GM12801 (cell line): ENCODE measurements around the gene ROGDI.

Source experiments
- CTCF ChIP-seq: IDR thresholded peaks from one replicate; pipeline ENCODE4 v1.5.1; 2011; ENCODE audit warnings: control low read depth; ENCODE audit not compliant: insufficient read length; ENCODE audit errors: extremely low read depth

ROGDI gene

GRCh38 chr16:4811773-4812172, 9.3 kb upstream of the ROGDI start:
- no peak for TF ChIP-seq CTCF

- no peak for TF ChIP-seq CTCF
Observed at GRCh38 chr16:4811242-4811641, 8.8 kb upstream of the ROGDI start.

GRCh38 chr16:4806280-4806679, 3.8 kb upstream of the ROGDI start:
- TF ChIP-seq CTCF, result no peak

- no peak for TF ChIP-seq CTCF
Observed at GRCh38 chr16:4805231-4805630, 2.8 kb upstream of the ROGDI start.

DNA sequence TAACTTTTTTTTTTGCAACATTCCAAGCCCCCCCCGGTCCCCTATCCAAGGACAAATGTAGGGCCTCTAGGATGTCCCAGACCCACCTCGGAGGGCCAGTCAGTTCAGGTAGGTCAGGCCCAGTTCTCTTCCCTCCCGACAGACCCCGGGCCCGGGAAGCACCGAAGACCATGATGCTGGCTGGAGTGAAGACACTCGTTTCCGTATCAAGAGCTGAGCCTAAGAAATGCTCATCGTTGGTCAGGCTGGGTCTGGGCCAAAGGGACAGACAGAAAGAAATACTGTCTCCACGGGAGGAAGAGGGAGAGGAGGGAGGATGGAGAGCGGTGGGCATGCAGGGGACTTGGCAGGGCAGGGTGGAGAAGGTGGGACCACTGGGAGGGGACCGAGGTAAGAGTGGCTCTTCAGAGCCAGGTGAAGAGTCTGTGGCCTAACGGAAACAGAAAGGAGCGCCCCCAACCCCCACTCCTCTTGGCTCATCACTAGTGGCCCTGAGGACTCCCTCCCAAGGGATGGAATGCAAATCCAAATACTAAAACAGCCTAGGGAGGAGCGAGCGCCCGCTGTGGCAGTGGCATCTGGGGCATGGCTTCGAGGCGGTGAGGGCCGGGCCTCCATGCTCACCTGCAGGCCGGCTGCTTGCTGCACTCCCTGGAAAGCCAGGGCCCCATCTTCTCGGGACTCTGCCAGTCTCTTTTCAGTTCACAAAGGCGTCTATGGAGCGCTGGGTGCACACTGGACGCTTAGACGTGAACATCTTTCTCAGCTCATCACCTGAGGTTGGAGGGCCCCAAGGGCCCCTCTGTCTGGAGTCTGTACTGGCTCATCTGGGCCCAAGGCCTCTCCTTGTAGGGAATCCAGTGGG, 1.7 kb upstream of the ROGDI start:
- TF ChIP-seq CTCF, result no peak

GRCh38 chr16:4803401-4803844, 990 bp upstream of the ROGDI start:
- TF ChIP-seq CTCF, result no peak

GRCh38 chr16:4802659-4803287, 340 bp upstream of the ROGDI start:
- TF ChIP-seq CTCF, result no peak
